Stimulated activated CD8-positive, alpha-beta memory T cell treated with anti-CD3 and anti-CD28 coated beads, Interleukin-4, amount 100 ng/mL, for 48 hours (primary cell): ENCODE results near the gene FMO5.
"Not testable (repeated sequence)": the region's sequence is repeated elsewhere in the genome, so short reads cannot be mapped to it uniquely, and the experiment has no call there.

Source experiments
- DNase-seq: peaks from one replicate; pipeline ENCODE4 v3.0.0-alpha.2; 2020

The FMO5 gene

DNA sequence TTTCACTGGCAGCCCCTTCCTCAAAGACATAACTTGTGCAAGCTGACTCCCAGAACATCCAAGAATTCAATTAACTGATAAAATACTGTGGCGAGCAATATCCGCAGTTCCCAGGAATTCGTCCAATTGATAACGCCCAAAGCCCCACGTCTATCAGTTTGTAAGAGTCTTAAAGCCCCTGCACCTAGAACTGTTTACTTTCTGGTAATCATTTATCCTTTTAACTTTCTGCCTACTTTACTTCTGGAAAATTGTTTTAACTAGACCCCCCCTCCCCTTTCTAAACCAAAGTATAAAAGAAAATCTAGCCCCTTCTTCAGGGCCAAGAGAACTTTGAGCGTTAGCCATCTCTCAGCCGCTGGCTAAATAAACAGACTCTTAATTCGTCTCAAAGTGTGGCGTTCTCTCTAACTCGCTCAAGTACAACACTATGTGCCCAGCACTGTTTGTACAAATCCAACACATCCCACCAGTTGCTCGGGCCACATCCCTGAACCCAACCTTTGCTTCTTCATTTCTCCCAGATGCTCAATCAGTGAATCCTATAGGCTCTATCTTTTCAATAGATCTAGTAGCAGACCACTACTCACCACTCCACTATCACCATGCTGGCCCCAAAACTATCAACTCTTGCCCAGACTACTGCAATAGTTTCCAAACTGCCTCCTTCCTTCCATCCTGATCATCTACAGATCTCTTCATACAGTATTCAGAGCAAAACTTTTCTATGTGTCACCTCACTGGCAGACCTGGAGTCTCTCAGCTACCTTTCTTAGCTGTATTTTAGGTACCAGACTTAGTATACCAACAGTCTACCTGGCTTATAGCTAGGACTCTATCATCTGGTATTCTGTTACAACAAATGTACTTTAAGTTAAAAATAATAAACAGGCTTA lies 14.0 kb upstream of the FMO5 start:
- no peak for DNase-seq

DNA sequence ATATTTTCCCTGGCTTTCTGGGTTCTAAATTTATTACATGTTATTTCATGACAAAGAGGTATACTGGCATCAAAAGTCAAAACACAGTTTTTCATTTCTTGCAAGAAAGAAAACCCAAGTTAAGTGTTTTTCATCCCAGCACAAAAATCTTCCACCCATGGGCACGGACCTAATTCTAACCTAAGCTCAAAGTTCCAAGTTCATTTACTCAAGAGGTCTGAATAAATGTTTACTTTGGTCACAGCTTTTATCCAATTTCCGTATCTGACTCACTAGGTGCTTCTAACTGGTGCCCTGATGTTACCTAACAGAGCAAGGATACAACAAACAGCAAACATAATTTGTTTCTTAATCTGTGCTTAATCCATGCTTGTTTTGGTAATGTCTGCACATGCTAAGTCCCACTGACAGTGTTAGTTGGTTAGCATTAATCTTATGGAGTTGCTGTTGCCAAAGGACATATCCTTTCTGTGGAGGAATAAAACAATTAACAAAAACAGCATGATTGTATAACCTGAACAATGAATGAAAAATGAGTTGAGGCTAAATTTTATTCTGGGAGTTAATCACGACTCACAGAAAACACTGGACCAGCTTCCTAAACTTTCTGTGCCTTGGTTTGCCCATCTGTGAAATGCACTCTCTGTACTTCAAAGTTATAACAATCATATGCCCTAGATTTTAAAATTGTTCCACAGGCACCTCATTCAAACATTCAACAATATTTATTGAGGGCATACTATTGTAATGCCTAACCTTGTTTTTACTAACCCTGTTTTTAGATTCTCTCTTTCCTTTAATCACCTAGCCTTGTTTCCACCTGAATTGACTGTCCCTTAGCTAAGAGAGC lies 13.1 kb upstream of the FMO5 start:
- DNase-seq, result no peak

DNA sequence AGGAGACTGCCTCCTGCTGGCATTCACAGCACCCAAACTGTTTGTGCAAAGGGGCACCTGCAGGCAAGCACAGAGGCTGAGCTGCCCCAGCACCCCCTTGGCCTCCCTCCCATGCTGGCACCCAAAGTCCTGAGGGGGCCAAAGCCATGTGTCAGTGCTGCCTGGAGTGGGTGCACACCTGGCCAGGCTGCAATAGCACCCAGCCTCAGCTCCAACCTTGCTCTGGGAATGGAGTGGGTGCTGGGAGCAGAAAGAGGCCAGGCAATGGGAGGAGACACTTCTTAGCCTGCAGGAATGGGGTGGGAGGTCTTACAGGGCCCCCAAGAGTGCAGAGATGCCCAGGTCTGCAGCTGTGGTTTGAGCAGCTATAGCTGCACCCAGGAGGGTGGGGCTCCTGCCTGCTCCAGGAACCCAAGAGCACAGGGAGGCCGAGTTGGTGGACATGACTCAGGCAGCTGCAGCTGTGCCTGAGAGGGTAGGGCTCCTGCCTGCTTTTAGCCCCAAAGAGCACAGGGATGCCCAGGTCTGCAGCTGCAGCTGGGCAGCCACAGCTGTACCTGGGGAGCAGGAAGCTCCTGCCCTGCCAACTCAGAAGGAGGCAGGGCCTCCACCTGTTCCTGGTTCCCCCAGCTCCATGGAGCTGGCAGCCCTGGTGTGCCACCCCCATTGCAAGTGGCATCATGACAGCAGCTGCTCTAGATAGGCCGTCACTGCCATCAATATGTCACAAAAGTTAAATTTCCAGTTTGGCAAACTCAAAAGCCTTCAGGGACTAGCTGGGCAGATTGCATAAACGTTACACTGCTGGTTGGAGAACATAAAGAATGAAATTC lies 12.0 kb upstream of the FMO5 start:
- DNase-seq, result no peak

GRCh38 chr1:147236448-147236847 lies 11.3 kb upstream of the FMO5 start:
- DNase-seq, result no peak

DNA sequence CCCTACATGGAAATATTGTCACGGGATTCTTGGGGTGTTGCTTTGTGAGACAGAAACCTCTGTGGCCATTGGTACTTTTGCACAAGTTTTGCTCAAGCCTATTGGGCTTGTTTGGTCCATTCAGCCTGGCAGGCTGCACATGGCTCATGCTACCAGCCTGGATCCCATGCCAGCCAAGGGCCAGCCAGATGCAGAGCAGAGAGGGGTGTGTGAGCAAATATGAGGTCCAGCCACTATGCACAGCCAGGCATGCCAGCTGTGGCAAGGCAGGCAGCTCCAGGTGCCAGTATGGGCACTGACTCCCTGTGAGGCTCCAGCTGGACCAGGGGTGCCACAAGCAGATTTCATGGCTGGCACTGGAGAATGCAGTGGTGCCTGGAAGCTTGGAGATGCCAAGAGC lies 10.7 kb upstream of the FMO5 start:
- no peak for DNase-seq

DNA sequence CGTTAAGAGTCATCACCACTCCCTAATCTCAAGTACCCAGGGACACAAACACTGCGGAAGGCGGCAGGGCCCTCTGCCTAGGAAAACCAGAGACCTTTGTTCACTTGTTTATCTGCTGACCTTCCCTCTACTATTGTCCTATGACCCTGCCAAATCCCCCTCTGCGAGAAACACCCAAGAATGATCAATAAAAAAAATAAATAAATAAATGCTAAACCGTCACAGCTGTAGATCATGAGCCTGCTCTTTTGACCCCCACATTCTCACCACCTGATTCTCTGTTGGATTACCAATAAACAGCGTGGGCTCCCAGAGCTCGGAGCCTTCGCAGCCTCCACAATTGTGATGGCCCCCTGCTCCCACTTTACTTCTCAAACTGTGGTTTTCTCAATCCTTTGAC lies 8.8 kb upstream of the FMO5 start:
- not testable (repeated sequence) for DNase-seq

GRCh38 chr1:147231032-147231431 lies 5.9 kb upstream of the FMO5 start:
- not testable (repeated sequence) for DNase-seq

DNA sequence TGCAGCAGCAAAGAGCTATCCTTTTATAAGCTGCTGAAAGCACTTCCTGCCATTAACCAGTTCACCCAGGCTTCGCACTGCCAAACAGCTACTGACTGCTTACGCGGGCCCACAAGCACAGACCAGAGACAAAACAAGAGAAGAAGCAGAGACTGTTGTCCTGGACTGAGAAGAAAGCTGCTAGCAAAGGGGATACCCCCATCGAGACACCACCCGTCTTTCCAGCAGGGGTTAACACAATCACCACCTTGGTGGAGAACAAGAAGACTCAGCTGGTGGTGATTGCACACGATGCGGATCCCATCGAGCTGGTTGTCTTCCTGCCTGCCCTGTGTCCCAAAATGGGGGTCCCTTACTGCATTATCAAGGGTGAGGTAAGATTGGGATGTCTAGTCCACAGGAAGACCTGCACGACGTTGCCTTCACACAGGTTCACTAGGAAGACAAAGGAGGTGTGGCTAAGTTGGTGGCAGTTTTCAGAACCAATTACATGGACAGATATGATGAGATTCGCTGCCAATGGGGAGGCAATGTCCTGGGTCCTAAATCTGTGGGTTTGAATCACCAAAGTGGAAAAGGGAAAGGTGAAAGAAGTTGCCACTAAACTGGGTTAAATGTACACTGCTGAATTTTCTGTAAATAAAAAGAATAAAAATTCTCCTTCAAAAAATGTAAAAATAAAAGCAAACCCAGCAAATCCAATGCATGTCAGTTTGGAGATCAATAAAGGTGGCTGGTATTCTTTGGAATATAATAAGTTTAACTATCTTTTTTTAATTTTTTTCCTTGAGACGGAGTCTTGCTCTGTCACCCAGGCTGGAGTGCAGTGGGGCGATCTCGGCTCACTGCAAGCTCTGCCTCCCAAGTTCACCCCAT lies 1.2 kb downstream of the FMO5 start:
- DNase-seq, result no peak

- DNase-seq, result no peak
These were observed 6.5 kb downstream of the FMO5 start for GRCh38 chr1:147218606-147219005.

DNA sequence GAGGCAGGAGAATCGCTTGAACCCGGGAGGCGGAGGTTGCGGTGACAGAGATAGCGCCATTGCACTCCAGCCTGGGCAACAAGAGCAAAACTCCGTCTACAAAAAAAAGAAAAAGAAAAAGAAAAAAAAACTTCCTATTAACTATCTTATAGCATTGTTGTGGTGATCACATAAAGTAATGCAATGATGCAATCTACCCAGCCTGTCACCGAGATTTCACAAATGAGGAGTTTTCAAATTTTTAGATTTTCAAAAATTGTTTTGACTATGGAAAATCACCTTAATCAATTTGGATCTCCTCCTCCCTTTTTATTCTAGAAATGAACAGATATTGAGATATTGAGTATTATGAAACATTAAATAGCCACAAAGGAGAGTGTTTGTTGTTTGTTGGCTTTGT lies 8.0 kb downstream of the FMO5 start:
- no peak for DNase-seq

DNA sequence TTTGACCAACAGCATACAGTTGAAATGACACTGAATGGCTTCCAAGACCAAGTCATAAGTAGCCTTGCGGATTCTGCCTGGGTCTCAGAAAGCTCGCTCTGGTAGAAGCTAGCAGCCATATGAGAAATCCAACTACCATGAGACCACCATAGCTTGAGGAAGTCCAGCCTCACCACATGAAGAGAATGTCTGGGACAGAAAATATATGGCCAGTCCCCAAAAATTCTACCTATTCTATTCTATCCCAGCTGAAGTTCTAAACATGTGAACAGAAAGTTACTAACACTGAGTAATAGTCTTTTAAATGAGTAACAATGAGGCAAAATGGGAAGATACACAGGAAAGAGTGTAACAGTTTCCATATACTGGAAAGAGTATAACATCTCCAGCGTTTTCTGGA lies 9.0 kb downstream of the FMO5 start:
- no peak for DNase-seq

DNA sequence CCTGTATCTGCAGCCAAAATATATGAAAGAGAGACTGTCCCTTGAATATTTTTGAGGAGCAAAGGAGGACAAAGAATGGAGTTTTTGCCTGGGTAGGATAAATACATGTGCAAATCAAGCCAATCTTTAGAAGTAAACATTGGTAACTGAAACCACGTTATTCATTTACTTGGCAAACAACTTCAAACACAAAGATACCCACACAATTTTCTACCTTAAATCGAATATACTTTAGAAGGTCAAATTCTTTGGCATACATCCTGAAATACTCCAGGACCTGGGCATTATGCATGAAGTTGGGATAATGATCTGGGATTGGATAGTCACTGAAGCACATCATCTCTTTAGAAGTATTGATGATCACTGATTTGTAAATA lies 9.6 kb downstream of the FMO5 start:
- DNase-seq, result no peak

DNA sequence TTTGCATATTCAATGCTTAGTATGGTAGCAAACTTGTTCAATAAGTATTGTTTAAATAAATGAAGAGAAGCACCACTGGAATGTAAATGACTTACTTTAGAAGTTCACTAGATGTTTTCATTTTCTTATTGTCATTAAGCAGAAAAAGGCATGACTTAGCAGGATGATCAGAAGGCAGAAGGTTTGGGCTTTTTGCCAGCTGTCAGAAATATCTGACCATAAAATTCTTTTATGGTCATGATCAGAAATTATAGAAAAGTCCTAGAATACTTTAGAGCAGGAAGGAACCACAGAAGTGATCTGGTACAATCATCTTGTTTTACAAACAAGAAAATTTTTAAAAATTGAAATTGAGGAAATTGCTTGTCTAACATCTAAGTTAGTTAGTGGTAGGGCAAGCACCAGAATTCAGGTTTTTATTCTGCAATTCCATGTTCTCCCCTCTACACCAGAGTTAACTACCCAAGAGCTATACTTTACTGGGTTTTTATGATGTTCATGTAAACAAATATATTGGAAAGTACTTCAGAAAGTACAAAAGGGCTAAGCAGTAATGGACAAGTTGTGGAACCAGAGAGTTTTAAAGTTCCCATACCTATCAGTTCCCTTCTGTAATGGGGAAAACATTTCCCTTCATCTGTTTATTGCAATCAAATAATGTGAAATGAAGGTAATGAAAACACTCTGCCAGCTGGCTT lies 10.1 kb downstream of the FMO5 start:
- DNase-seq, result no peak

- no peak for DNase-seq
These were observed 10.8 kb downstream of the FMO5 start for GRCh38 chr1:147214325-147214724.

- DNase-seq, result no peak
These were observed 11.9 kb downstream of the FMO5 start for GRCh38 chr1:147213271-147213670.

GRCh38 chr1:147211577-147211976 lies 13.6 kb downstream of the FMO5 start:
- no peak for DNase-seq

DNA sequence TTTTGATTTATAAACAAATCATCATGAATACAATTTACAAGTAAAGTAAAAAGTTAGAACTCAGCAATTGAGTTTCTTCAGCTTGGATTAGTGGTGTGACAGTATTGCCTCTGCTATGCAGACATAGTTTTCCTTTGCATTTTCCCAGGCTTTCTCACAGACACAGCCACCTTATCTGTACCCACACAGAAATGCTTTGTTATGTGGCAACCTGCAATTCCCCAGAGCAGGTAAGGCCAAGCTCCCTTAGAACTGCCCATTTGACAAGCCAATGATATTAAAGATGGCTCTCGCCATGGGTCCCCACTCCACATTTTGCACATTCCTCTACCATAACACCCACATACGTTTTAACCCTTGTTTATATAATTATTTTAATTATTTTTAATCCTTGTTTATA lies 14.2 kb downstream of the FMO5 start:
- no peak for DNase-seq

GRCh38 chr1:147209825-147210821 lies 15.0 kb downstream of the FMO5 start:
- DNase-seq, result no peak

DNA sequence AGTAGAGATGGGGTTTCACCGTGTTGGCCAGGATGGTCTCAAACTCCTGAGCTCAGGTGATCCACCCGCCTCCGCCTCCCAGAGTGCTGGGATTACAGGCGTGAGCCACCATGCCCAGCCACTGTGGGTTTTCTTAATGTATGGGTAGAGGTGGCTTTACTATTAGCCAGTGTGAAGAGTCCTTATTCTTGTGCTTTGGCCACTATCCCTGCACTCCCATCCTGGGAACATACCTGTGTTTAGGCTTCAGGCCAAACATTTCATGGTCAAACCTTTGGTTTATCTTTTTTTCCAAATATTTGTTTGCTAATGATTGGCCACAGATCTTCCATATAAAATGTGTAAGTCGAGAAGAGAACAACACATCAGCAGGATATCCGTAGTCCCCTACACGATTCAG lies 16.5 kb downstream of the FMO5 start:
- DNase-seq, result no peak

GRCh38 chr1:147207192-147207591 lies 17.9 kb downstream of the FMO5 start:
- no peak for DNase-seq
